ENCODE data around the gene ADCY7. TPM values are rescaled to one million over a fixed set of nuclear protein-coding genes. Genes with fewer than 3 reads are reported as not detected.

ADCY7 gene
- total RNA-seq, 1 experiment from 2014 or later = 4.0 TPM

DNA sequence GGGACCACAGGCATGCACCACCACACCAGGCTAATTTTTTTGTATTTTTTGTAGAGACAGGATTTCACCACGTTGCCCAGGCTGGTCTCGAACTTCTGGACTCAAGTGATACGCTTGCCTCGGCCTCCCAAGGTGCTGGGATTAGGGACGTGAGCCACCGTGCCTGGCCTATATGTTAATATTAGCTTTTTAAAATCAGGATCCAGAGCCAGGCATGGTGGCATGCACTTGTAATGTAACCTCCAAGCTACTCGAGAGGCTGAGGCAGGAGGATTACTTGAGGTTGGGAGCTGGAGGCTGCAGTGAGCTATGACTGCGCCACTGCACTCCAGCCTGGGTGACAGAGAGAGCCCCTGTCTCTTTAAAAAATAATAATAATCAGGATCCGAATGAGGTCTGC, 8.5 kb upstream of the ADCY7 start:
- Histone ChIP-seq H3K23ac (ENCODE audit: insufficient read length, low read depth, low read length) (no peak overlapping the region), H3K9me3 (ENCODE audit: control insufficient read depth, low read depth, low read length) (no peaks in the 10 kb centered on the region), H2BK15ac (ENCODE audit: low read depth, low read length) (no peak overlapping the region), H4K20me1 (ENCODE audit: control insufficient read depth, insufficient read depth, insufficient read length) (no peaks in the 10 kb centered on the region), H3K9ac (ENCODE audit: extremely low read depth, insufficient read length, low read length) (no peak overlapping the region), H2BK120ac (ENCODE audit: low read depth, low read length, poor library complexity, severe bottlenecking) (no peak overlapping the region), H3K14ac (ENCODE audit: insufficient read depth, low read length) (no peak overlapping the region), H3K18ac (ENCODE audit: insufficient read length, low read depth, low read length) (no peak overlapping the region), H4K91ac (ENCODE audit: insufficient read length, low read depth, low read length) (no peak overlapping the region), H2AFZ (ENCODE audit: low read length) (no peak overlapping the region), H3K4ac (ENCODE audit: low read depth, low read length) (no peak overlapping the region), H2AK5ac (ENCODE audit: insufficient read length, low read length) (no peak overlapping the region), H3K4me2 (ENCODE audit: insufficient read depth, insufficient read length, low read length) (no peak overlapping the region), H4K5ac (ENCODE audit: insufficient read length, low read depth, low read length) (no peak overlapping the region), H3K27me3 (ENCODE audit: insufficient read depth, low read length) (no peaks in the 10 kb centered on the region), H3K23me2 (ENCODE audit: insufficient read length, low read depth, low read length, poor library complexity, severe bottlenecking) (no peaks in the 10 kb centered on the region), H2BK5ac (ENCODE audit: insufficient read length, low read length) (no peak overlapping the region), H2BK12ac (ENCODE audit: insufficient read length, low read depth, low read length) (no peak overlapping the region), H3K79me1 (ENCODE audit: insufficient read depth, low read depth, low read length, poor library complexity, severe bottlenecking) (no peaks in the 10 kb centered on the region), H3K56ac (ENCODE audit: insufficient read length, low read depth, low read length) (no peak overlapping the region), H3K79me2 (ENCODE audit: insufficient read depth, low read length) (no peaks in the 10 kb centered on the region), H3K4me1 (ENCODE audit: insufficient read depth, low read length) (no peaks in the 10 kb centered on the region; the same call in 1 of the 2 replicates), H3T11ph (ENCODE audit: low read length) (no peak overlapping the region), H4K8ac (replicated peaks; ENCODE audit: insufficient read length, low read depth, low read length) (no peak overlapping the region), H2BK20ac (ENCODE audit: low read depth, low read length, poor library complexity, severe bottlenecking) (no peak overlapping the region), H3K27ac (ENCODE audit: insufficient read length, low read depth, low read length) (no peak overlapping the region)
- peaks cover 0 to 2% of the 10 kb centered on the region in 2 experiments; a peak in 1 of 5 replicates for H3K9me3 Mint-ChIP-seq
- H3K36me3 Mint-ChIP-seq (ENCODE audit: insufficient read depth in 1 of 3, low read depth in 3 of 3) = no peaks in the 10 kb centered on the region
- DNase-seq = no peak
- H3K27me3 Mint-ChIP-seq (ENCODE audit: low read depth) = peaks cover 3% of the 10 kb centered on the region
- no peak overlapping the region for H3K4me3 Mint-ChIP-seq
- TF ChIP-seq, protein P1, sequence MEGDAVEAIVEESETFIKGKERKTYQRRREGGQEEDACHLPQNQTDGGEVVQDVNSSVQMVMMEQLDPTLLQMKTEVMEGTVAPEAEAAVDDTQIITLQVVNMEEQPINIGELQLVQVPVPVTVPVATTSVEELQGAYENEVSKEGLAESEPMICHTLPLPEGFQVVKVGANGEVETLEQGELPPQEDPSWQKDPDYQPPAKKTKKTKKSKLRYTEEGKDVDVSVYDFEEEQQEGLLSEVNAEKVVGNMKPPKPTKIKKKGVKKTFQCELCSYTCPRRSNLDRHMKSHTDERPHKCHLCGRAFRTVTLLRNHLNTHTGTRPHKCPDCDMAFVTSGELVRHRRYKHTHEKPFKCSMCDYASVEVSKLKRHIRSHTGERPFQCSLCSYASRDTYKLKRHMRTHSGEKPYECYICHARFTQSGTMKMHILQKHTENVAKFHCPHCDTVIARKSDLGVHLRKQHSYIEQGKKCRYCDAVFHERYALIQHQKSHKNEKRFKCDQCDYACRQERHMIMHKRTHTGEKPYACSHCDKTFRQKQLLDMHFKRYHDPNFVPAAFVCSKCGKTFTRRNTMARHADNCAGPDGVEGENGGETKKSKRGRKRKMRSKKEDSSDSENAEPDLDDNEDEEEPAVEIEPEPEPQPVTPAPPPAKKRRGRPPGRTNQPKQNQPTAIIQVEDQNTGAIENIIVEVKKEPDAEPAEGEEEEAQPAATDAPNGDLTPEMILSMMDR (conservative IDR thresholded peaks at IDR 0.05) = no peak
- H3K4me1 Mint-ChIP-seq = peaks cover 12 to 18% of the 10 kb centered on the region in 2 experiments
- no peak overlapping the region for H3K27ac Mint-ChIP-seq
- no CpG with 5 or more reads among the region's 9 CpGs for WGBS (ENCODE audit: extremely low coverage, insufficient read length, low lambda C conversion rate)

Data from H9 (cell line).